ENCODE measurements around the gene C22orf23.

Gene C22orf23

DNA sequence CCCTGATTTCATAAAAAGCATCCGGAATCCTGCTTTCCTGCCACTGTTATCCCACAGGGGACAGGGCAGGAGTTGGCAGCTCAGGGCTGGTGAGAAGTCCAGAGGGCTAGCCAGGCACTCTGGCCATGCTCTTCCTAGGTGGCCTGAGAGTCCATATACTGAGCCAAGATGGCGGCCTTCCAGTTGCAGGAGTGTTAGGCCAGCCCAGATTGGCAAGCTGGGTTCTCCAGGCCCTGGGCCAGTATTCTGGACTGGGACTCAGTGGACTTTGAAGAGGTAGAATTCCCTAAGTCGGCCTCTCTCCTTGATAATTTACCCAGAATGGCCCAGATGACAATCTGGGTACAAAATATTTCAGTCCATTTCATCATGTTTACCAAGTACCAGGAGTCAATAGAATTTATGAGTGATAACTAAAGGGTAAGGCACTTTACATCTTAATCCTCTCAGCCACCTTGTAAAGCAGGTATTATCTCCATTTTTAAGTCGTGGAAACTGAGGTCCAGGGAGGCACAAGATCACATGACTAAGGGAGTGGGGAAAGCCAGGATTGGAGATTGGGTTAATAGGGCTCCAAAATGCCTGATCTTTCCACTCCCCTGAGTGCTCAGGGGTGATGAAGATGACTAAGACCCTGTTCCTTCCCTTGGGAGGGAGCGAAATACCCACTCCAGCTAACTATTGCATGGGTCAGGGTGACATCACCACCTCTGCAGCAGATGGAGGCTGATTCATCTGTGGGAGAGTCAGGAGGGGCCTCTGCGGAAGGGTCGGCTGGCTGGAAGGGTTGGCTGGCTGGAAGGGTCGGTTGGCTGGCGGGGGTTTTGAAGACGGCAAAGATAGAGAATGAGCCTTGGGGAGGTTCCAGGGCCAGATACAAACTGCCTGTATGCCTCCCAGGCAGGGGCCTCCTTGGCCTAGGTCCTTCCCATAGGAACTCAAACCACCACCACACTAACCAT, 48.5 kb downstream of the C22orf23 start:
- H3K4me3 ChIP-seq (ENCODE audit: low read depth, low read length) = peak overlapping the region; percentile 55

DNA sequence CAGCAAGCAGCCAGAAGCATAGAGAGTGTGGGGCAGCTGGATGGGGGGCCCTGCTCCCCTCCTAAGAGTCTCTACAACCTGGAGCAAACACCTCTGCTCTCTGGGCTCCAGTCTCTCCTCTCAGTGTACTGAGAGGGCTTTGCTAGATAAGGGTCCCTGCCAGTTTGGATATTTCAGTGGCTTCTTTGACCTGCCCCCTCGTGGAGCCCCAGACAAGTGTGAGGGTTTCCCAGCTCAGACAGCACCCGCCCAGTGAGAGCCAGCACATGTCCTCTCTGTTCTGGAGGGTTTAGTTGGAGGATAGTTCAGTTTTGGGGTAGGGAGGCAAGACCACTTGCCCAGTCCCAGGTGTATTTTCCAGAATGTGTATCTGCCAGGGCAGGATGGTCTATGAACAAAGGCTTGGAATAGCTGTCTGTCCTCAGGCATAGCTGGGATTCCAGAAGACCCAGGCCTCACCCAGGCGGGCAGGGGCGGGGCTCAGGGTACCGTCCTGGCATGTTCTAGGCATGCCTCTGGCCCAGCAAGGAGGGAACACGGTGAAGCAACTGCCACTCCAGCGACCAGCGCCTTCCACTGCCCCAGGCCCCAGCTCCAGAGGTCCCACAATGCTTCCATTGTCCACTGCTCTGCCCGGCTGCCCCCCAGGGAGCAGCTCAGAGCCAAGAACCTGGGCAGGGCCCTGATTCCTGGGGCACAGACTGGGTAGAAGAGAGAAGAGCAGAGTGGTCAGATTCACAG, 54.8 kb downstream of the C22orf23 start:
- no peak for TF ChIP-seq CTCF (IDR thresholded peaks at IDR 0.05; ENCODE audit: low read depth, low read length)
- no peak overlapping the region for H3K4me3 ChIP-seq (ENCODE audit: low read depth, low read length)

More for the DNA sequence above, 48.5 kb downstream of the C22orf23 start:
- no peak for TF ChIP-seq CTCF (IDR thresholded peaks at IDR 0.05; ENCODE audit: low read depth, low read length)

DNA sequence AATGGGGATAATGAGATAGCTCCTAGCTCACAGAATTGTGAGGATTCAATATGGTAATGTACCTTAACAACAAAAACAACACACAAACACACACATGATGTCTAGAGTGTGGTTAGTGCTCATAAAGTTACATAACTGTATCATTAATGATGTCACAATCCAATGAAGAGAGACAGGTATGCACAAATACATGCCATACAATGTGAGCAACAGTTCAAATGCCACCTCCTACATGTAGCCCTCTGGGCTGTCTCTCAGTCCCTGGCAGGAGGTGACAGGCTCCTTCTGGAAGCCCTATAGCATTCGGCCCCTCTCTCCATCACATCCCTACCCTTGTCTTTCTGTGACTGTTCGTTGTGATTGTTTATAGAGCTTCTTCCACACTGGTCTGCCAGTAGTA, 55.6 kb downstream of the C22orf23 start:
- TF ChIP-seq CTCF (IDR thresholded peaks at IDR 0.05; ENCODE audit: low read depth, low read length) = no peak
- H3K4me3 ChIP-seq (ENCODE audit: low read depth, low read length) = no peak overlapping the region

DNA sequence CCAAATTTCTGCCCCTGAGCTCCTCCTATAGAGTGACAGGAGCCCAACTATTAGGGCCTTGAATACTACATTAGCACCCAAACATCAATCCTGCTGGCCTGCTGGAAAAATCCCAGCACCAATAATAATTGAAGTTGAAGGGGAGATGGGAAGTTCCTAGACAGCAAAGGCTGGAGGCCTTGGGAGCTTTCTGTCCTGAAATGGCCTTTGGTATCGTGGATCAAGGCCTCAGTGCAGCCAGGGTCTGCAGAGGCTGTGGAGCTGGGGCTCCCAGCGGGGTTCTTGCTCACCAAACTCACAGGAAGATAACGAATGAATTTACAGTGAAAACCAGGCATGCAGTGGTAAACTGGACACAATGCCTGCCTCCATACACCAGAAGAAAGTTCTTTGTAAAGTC, 56.5 kb downstream of the C22orf23 start:
- TF ChIP-seq CTCF (IDR thresholded peaks at IDR 0.05; ENCODE audit: low read depth, low read length) = no peak
- H3K4me3 ChIP-seq (ENCODE audit: low read depth, low read length) = no peak overlapping the region

DNA sequence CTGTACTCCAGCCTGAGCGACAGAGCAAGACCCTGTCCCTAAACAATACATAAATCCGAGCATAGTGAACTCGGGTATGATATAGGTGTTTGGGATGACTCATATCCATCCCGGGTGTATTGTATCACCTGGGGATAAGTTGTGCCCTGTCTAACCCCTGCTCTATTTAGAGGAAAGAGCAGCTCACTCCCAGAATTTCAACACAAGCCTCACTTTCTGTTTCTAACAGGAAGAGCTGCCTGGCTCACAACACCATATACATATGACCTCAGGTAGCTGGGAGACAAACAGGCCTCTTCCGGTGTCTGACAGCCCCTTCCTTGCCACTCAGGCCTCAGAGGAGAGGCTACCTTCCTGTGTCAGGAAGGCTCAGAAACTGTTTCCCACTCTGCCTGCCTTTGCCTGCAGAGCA, 57.2 kb downstream of the C22orf23 start:
- TF ChIP-seq CTCF (IDR thresholded peaks at IDR 0.05; ENCODE audit: low read depth, low read length) = no peak
- no peak overlapping the region for H3K4me3 ChIP-seq (ENCODE audit: low read depth, low read length)

- no peak for TF ChIP-seq CTCF (IDR thresholded peaks at IDR 0.05; ENCODE audit: low read depth, low read length)
- H3K4me3 ChIP-seq (ENCODE audit: low read depth, low read length) = no peak overlapping the region
These were observed 58.3 kb downstream of the C22orf23 start for GRCh38 chr22:37894939-37895670.
